Measurements from ENCODE around the gene POLR3K. TPM values are rescaled to one million over a fixed set of nuclear protein-coding genes. Genes with fewer than 3 reads are reported as not detected.

POLR3K gene
- total RNA-seq, 1 donor from 2014 or later, result 12.8 TPM

GRCh38 chr16:61879-62281 is 8.5 kb upstream of the POLR3K start:
- Histone ChIP-seq H3K27ac (no peak overlapping the region), H3K36me3 (peaks cover 0 to 79% of the 10 kb centered on the region in 2 donors), H3K27me3 (no peaks in the 10 kb centered on the region), H3K4me3 (no peak overlapping the region), H3K4me1 (peaks cover 17% of the 10 kb centered on the region), H3K9me3 (no peaks in the 10 kb centered on the region)
- no peak for DNase-seq (ENCODE audit: extremely low spot score in 2 of 2)
- no peak for TF ChIP-seq CTCF (IDR thresholded peaks at IDR 0.05)
- TF ChIP-seq POLR2A (IDR thresholded peaks at IDR 0.05), result no peak
- TF ChIP-seq POLR2AphosphoS5 (IDR thresholded peaks at IDR 0.05; ENCODE audit: insufficient read depth in 1 of 2, low read depth in 1 of 2), result no peak
- intact Hi-C loops (cut with DNase I), result no loop called here

- Histone ChIP-seq H3K36me3 (peaks cover 0 to 86% of the 10 kb centered on the region in 2 donors), H3K9me3 (no peaks in the 10 kb centered on the region), H3K4me1 (peaks cover 10% of the 10 kb centered on the region), H3K27ac (no peak overlapping the region), H3K27me3 (no peaks in the 10 kb centered on the region), H3K4me3 (no peak overlapping the region)
- intact Hi-C loops (cut with DNase I), result no loop called here
- TF ChIP-seq POLR2AphosphoS5 (IDR thresholded peaks at IDR 0.05; ENCODE audit: insufficient read depth in 1 of 2, low read depth in 1 of 2), result no peak
- TF ChIP-seq POLR2A (IDR thresholded peaks at IDR 0.05), result no peak
- no peak for TF ChIP-seq CTCF (IDR thresholded peaks at IDR 0.05)
- DNase-seq (ENCODE audit: extremely low spot score in 2 of 2), result no peak
Observed at GRCh38 chr16:60929-61878, 7.8 kb upstream of the POLR3K start.

- Histone ChIP-seq H3K27ac (no peak overlapping the region), H3K27me3 (no peaks in the 10 kb centered on the region), H3K4me3 (no peak overlapping the region), H3K36me3 (peaks cover 0 to 87% of the 10 kb centered on the region in 2 donors), H3K9me3 (no peaks in the 10 kb centered on the region), H3K4me1 (no peaks in the 10 kb centered on the region)
- intact Hi-C loops (cut with DNase I), result no loop called here
- no peak for TF ChIP-seq CTCF (IDR thresholded peaks at IDR 0.05)
- TF ChIP-seq POLR2AphosphoS5 (IDR thresholded peaks at IDR 0.05; ENCODE audit: insufficient read depth in 1 of 2, low read depth in 1 of 2), result no peak
- TF ChIP-seq POLR2A (IDR thresholded peaks at IDR 0.05), result no peak
- DNase-seq (ENCODE audit: extremely low spot score in 2 of 2), result no peak
Observed at GRCh38 chr16:60166-60565, 6.8 kb upstream of the POLR3K start.

GRCh38 chr16:59440-60059 is 6.1 kb upstream of the POLR3K start:
- Histone ChIP-seq H3K36me3 (peaks cover 0 to 83% of the 10 kb centered on the region in 2 donors), H3K4me3 (no peak overlapping the region), H3K4me1 (peaks cover 3% of the 10 kb centered on the region), H3K27ac (no peak overlapping the region), H3K27me3 (no peaks in the 10 kb centered on the region), H3K9me3 (no peaks in the 10 kb centered on the region)
- TF ChIP-seq POLR2AphosphoS5 (IDR thresholded peaks at IDR 0.05; ENCODE audit: insufficient read depth in 1 of 2, low read depth in 1 of 2) (no peak), POLR2A (IDR thresholded peaks at IDR 0.05) (no peak), CTCF (IDR thresholded peaks at IDR 0.05) (no peak)
- intact Hi-C loops (cut with DNase I), result no loop called here
- DNase-seq (ENCODE audit: extremely low spot score in 2 of 2), result no peak

All from vagina (tissue), 2 donors.